ENCODE measurements around the gene ERICH4.

DNA sequence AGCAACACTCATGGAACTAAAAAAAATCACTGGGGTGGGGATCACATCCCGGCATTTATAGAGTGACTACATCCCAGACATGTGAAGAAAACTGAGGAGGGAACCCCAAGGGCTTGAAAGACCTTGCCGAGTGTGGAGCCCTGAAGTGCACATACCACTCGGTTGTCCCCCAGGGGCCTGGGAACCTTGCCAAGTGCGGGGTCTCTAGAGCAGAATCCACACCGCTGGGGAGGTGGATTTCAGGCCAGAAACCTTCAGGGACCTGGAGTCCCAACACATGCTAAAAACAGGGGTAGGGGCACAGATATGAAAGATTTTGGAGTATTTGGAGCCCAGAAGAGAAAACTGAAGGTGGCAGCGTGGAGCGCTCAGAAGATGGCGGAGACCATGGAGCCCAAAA lies 35.2 kb downstream of the ERICH4 start:
- TF ChIP-seq, protein P1, sequence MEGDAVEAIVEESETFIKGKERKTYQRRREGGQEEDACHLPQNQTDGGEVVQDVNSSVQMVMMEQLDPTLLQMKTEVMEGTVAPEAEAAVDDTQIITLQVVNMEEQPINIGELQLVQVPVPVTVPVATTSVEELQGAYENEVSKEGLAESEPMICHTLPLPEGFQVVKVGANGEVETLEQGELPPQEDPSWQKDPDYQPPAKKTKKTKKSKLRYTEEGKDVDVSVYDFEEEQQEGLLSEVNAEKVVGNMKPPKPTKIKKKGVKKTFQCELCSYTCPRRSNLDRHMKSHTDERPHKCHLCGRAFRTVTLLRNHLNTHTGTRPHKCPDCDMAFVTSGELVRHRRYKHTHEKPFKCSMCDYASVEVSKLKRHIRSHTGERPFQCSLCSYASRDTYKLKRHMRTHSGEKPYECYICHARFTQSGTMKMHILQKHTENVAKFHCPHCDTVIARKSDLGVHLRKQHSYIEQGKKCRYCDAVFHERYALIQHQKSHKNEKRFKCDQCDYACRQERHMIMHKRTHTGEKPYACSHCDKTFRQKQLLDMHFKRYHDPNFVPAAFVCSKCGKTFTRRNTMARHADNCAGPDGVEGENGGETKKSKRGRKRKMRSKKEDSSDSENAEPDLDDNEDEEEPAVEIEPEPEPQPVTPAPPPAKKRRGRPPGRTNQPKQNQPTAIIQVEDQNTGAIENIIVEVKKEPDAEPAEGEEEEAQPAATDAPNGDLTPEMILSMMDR (IDR thresholded peaks at IDR 0.05) = no peak
- TF ChIP-seq EP300 (IDR thresholded peaks at IDR 0.05) (no peak), POLR2AphosphoS5 (IDR thresholded peaks at IDR 0.05) (no peak), POLR2A (IDR thresholded peaks at IDR 0.05) (no peak)
